Superior temporal gyrus (tissue), 1 donor: ENCODE data around the gene IRAK4.
A peak's percentile ranks its signal among the peaks of the same experiment; 100 is the strongest.

Experiments used
- DNase-seq: peaks from one replicate; pipeline ENCODE4 v3.0.0-alpha.2; 2016; ENCODE audit errors: extremely low spot score

The IRAK4 gene

DNA sequence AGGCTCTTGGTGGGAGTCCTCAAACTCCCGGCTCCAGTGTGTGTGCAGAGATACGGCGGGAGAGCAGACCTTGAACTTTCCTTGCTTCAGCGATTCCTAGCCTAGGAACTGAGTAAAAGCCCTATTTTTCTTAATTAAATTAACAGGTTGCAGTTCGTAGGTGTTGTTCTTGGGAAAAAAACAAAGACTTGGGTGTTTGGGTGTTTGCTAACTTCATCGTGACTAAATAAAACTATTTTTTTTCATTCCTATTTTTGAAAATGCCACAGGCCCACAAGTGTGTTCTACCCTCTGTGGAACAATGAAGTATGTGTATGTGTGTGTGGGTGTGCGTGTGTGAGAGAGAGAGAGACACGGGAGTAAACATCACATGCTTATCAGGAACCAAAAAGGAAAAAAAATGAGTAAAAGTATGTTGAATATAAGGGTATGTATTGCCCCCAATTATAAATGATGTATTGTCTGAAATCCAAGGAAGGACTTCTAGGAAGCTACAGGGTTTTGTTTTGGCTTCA lies 77.8 kb downstream of the IRAK4 start:
- DNase-seq: peak; percentile 69
